SIG-M5 treated with dmso at 0.1 percent for 504 hours (cell line): ENCODE results near the gene ETNPPL.

Experiments
- DNase-seq: peaks from one replicate; lab custom pipeline; 2025; ENCODE audit not compliant: unreplicated experiment; lab: John Stamatoyannopoulos, UW

The ETNPPL gene

GRCh38 chr4:108700081-108700757 is 62.6 kb downstream of the ETNPPL start:
- DNase-seq: no peak

GRCh38 chr4:108696160-108696559 is 66.7 kb downstream of the ETNPPL start:
- no peak for DNase-seq

- DNase-seq: no peak
Measured at GRCh38 chr4:108695062-108695461, 67.8 kb downstream of the ETNPPL start.

GRCh38 chr4:108694423-108694822 is 68.4 kb downstream of the ETNPPL start:
- no peak for DNase-seq

- no peak for DNase-seq
Measured at GRCh38 chr4:108693819-108694218, 69.0 kb downstream of the ETNPPL start.

GRCh38 chr4:108693211-108693610 is 69.6 kb downstream of the ETNPPL start:
- DNase-seq: no peak
